SK-N-SH (cell line): ENCODE results near the gene LPP. TPM values are rescaled to one million over a fixed set of nuclear protein-coding genes. Genes with fewer than 3 reads are reported as not detected.

Experiments
- CTCF ChIA-PET: fragments of 300-600, 350-600 bp; formaldehyde crosslinking; extraction: SDS; loops from one replicate; lab custom pipeline; 2021; lab: Yijun Ruan, JAX
- POLR2A ChIA-PET: fragments of 350-600 bp; sonication (Branson Sonifier 250); formaldehyde crosslinking; extraction: SDS; loops from one replicate; lab custom pipeline; 2020; ENCODE audit warnings: antibody characterized with exemption, inconsistent platforms; lab: Yijun Ruan, JAX
- DNase-seq: peaks from one replicate; pipeline ENCODE4 v3.0.0; 2012
- H2AFZ ChIP-seq: fragments of 200-600 bp; sonication (generic); 2 replicates; pipeline ENCODE4 v1.8.1; 2016; ENCODE audit warnings: antibody characterized with exemption, mild to moderate bottlenecking, low read depth
- H3F3A ChIP-seq: fragments of 200-600 bp; sonication (generic); replicated peaks from 2 replicates; pipeline ENCODE3; 2016; ENCODE audit warnings: antibody characterized with exemption, mild to moderate bottlenecking; ENCODE audit not compliant: insufficient read depth
- H3K27ac ChIP-seq, 2 experiments: fragments of 200-500 bp in 1 of 2; fragments of 200-600 bp in 1 of 2; sonication (Bioruptor generic) in 1 of 2; sonication (generic), shearing (Covaris generic) in 1 of 2; 2 replicates each; pipeline versions ENCODE4 v1.5.1 to v1.6.1; 2014 to 2016; ENCODE audit warnings: low read depth in 2 of 2, inconsistent platforms in 1 of 2, low read length in 1 of 2, mild to moderate bottlenecking in 1 of 2, mixed read lengths in 1 of 2
- H3K27me3 ChIP-seq: fragments of 200-600 bp; sonication (generic), shearing (Covaris generic); 2 replicates; pipeline ENCODE4 v1.6.1; 2016; ENCODE audit warnings: mixed run types; ENCODE audit not compliant: insufficient read depth
- H3K36me3 ChIP-seq, 2 experiments: fragments of 200-500 bp in 1 of 2; fragments of 200-600 bp in 1 of 2; sonication (Bioruptor generic) in 1 of 2; sonication (generic) in 1 of 2; replicated peaks in 1 of 2; 2 replicates each; pipeline versions ENCODE3 to v1.5.1; 2014 to 2016; ENCODE audit warnings: low read length in 1 of 2, mild to moderate bottlenecking in 1 of 2; ENCODE audit not compliant: insufficient read depth in 2 of 2, control insufficient read depth in 1 of 2
- H3K4me1 ChIP-seq, 2 experiments: fragments of 200-500 bp in 1 of 2; fragments of 200-600 bp in 1 of 2; sonication (Bioruptor generic) in 1 of 2; sonication (generic), shearing (Covaris generic) in 1 of 2; 2 replicates each; pipeline versions ENCODE4 v1.5.1 to v1.6.1; 2014 to 2016; ENCODE audit warnings: low read depth in 1 of 2, low read length in 1 of 2, mixed run types in 1 of 2; ENCODE audit not compliant: insufficient read depth in 2 of 2, control insufficient read depth in 1 of 2
- H3K4me2 ChIP-seq: fragments of 200-600 bp; sonication (generic), shearing (Covaris generic); 2 replicates; pipeline ENCODE4 v1.6.1; 2017; ENCODE audit warnings: mixed run types
- H3K4me3 ChIP-seq, 2 experiments: fragments of 200-500 bp in 1 of 2; fragments of 200-600 bp in 1 of 2; sonication (Bioruptor generic) in 1 of 2; sonication (generic), shearing (Covaris generic) in 1 of 2; 2 replicates each; pipeline versions ENCODE4 v1.5.1 to v1.8.1; 2014 to 2016; ENCODE audit warnings: low read depth in 2 of 2, inconsistent platforms in 1 of 2, low read length in 1 of 2, mild to moderate bottlenecking in 1 of 2, mixed read lengths in 1 of 2, moderate library complexity in 1 of 2
- H3K79me2 ChIP-seq: fragments of 200-600 bp; sonication (generic); 2 replicates; pipeline ENCODE4 v1.8.1; 2017; ENCODE audit warnings: mild to moderate bottlenecking; ENCODE audit not compliant: insufficient read depth
- H3K9ac ChIP-seq: fragments of 200-600 bp; sonication (generic); 2 replicates; pipeline ENCODE4 v1.6.1; 2017; ENCODE audit warnings: mixed run types
- H3K9me2 ChIP-seq: fragments of 200-600 bp; sonication (generic); 2 replicates; pipeline ENCODE4 v1.6.1; 2017; ENCODE audit warnings: mixed run types
- H3K9me3 ChIP-seq: fragments of 200-600 bp; sonication (generic); 2 replicates; pipeline ENCODE4 v1.6.1; 2017; ENCODE audit warnings: mixed run types, mild to moderate bottlenecking, moderate library complexity
- H4K20me1 ChIP-seq: fragments of 200-600 bp; sonication (generic); 2 replicates; pipeline ENCODE4 v1.6.1; 2017; ENCODE audit warnings: mild to moderate bottlenecking, mixed run types; ENCODE audit not compliant: insufficient read depth
- ELF1 ChIP-seq: IDR thresholded peaks from 2 replicates; pipeline ENCODE4 v1.4.0; 2012
- EP300 ChIP-seq, 2 experiments: IDR thresholded peaks; 2 replicates each; pipeline versions ENCODE4 v1.4.0 to v1.6.1; 2012; ENCODE audit warnings: borderline replicate concordance in 1 of 2, low read depth in 1 of 2, low read length in 1 of 2
- EZH2phosphoT487 ChIP-seq: fragments of 200-600 bp; sonication (generic); IDR thresholded peaks from 2 replicates; pipeline ENCODE4 v1.6.1; 2017; ENCODE audit warnings: low read depth, mixed run types, mild to moderate bottlenecking, antibody characterized with exemption, moderate library complexity, borderline replicate concordance
- FOSL2 ChIP-seq: IDR thresholded peaks from 2 replicates; pipeline ENCODE4 v1.4.0; 2012; ENCODE audit warnings: low read depth, mild to moderate bottlenecking, moderate library complexity, borderline replicate concordance
- FOXM1 ChIP-seq: IDR thresholded peaks from 2 replicates; pipeline ENCODE4 v1.4.0; 2012; ENCODE audit warnings: low read depth, mild to moderate bottlenecking
- GABPA ChIP-seq: IDR thresholded peaks from 2 replicates; pipeline ENCODE4 v1.4.0; 2012; ENCODE audit warnings: low read depth, mild to moderate bottlenecking
- GATA2 ChIP-seq: sonication (generic); formaldehyde crosslinking; IDR thresholded peaks from 2 replicates; pipeline ENCODE4 v1.5.0; 2020; ENCODE audit warnings: mild to moderate bottlenecking, missing genetic modification reagents
- JUND ChIP-seq: IDR thresholded peaks from 2 replicates; pipeline ENCODE4 v1.4.0; 2012
- NFIC ChIP-seq: IDR thresholded peaks from 2 replicates; pipeline ENCODE4 v1.4.0; 2012; ENCODE audit warnings: borderline replicate concordance
- NRF1 ChIP-seq: IDR thresholded peaks from 2 replicates; pipeline ENCODE4 v1.6.1; 2012; ENCODE audit warnings: low read depth, mild to moderate bottlenecking, low read length
- POLR2AphosphoS5 ChIP-seq: IDR thresholded peaks from 2 replicates; pipeline ENCODE4 v1.6.1; 2012; ENCODE audit warnings: low read depth, low read length
- RAD21 ChIP-seq: IDR thresholded peaks from 2 replicates; pipeline ENCODE4 v1.6.1; 2012; ENCODE audit warnings: mild to moderate bottlenecking, low read length
- RCOR1 ChIP-seq: fragments of 150-350 bp; IDR thresholded peaks from 2 replicates; pipeline ENCODE4 v1.6.1; 2017; ENCODE audit warnings: antibody characterized with exemption, low read length
- SIN3A ChIP-seq: IDR thresholded peaks from 2 replicates; pipeline ENCODE4 v1.6.1; 2012; ENCODE audit warnings: low read depth, mild to moderate bottlenecking, low read length, moderate library complexity, borderline replicate concordance
- TAF1 ChIP-seq: IDR thresholded peaks from 2 replicates; pipeline ENCODE4 v1.6.1; 2012; ENCODE audit warnings: low read depth, mild to moderate bottlenecking, low read length, moderate library complexity, borderline replicate concordance
- TEAD4 ChIP-seq: IDR thresholded peaks from 2 replicates; pipeline ENCODE4 v1.4.0; 2012; ENCODE audit warnings: mild to moderate bottlenecking, borderline replicate concordance; ENCODE audit not compliant: insufficient read depth
- YY1 ChIP-seq: IDR thresholded peaks from 2 replicates; pipeline ENCODE4 v1.4.0; 2012; ENCODE audit warnings: low read depth, mild to moderate bottlenecking
- WGBS: methylation state at CpG from one replicate; pipeline ENCODE4 v1.1.6; 2017; ENCODE audit warnings: low lambda C conversion rate; 5-methylcytosine and 5-hydroxymethylcytosine counted together
- polyA plus RNA-seq, 3 experiments: library from polyadenylated mRNA; depleted of rRNA; stranded (reverse); fragments of >200 nt; gene quantifications; 2 replicates each; pipeline ENCODE4 v1.2.3, GENCODE V29; 2012
- TF ChIP-seq, protein P1 (sequence below): fragments of 150-350 bp; IDR thresholded peaks from 2 replicates; pipeline ENCODE4 v1.6.1; 2016; ENCODE audit warnings: mild to moderate bottlenecking, low read depth, low read length
- TF ChIP-seq, protein P2 (sequence below): IDR thresholded peaks from 2 replicates; pipeline ENCODE4 v1.4.0; 2012; ENCODE audit warnings: low read depth
- TF ChIP-seq, protein P3 (sequence below): fragments of 150-350 bp; IDR thresholded peaks from 2 replicates; pipeline ENCODE4 v1.6.1; 2017; ENCODE audit warnings: antibody characterized with exemption, low read length, low read depth, borderline replicate concordance

LPP gene
- polyA plus RNA-seq, 1 of the 3 experiments (the other 2 are of a cell fraction): 6.6 TPM

DNA sequence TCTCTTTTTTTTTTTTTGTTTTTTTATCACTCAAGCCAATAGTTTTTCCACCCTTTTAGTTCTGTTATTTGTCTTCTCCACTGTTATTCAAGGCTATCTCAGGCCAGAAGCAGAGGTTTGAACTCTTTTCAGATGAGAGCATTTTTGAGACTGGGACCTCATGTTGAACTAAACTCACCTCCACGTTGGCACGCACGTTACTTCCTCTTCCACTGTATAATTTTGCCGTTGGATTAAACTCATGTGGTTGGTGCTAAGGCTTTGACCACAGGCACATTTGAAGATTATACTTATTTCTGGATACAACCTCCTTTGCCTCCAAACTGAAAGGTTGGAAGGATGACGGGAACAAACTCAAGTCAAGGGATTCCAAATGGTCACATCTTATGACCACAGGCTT is 516.5 kb downstream of the LPP start:
- Histone ChIP-seq H4K20me1 (no peaks in the 10 kb centered on the region), H3K9ac (no peak overlapping the region), H3K4me1 (peaks cover 0 to 7% of the 10 kb centered on the region in 2 experiments; a peak in 2 of 4 replicates), H3K9me2 (no peaks in the 10 kb centered on the region), H3K27me3 (no peaks in the 10 kb centered on the region), H3F3A (no peaks in the 10 kb centered on the region), H3K36me3 (no peaks in the 10 kb centered on the region), H3K27ac (no peak overlapping the region), H3K4me2 (no peak overlapping the region), H3K79me2 (peaks cover 30% of the 10 kb centered on the region; the same call in 1 of the 2 replicates), H2AFZ (no peak overlapping the region), H3K4me3 (no peak overlapping the region), H3K9me3 (no peaks in the 10 kb centered on the region)
- ChIA-PET CTCF (no interaction called here), POLR2A (no interaction called here)
- 79% methylated on average over 5 of the region's 5 CpGs for WGBS
- no peak for DNase-seq
- TF ChIP-seq RAD21 (no peak), NRF1 (no peak), TAF1 (no peak), TEAD4 (no peak), ELF1 (no peak), FOXM1 (no peak), FOSL2 (no peak), EZH2phosphoT487 (no peak), NFIC (no peak), YY1 (no peak), EP300 (IDR thresholded peaks at IDR 0.05; ENCODE audit: borderline replicate concordance in 1 of 2, low read depth in 1 of 2, low read length in 1 of 2) (no peak), JUND (no peak), RCOR1 (no peak), GATA2 (CRISPR knock-in tag) (no peak), POLR2AphosphoS5 (no peak), SIN3A (no peak), GABPA (no peak)
- TF ChIP-seq, protein P1, sequence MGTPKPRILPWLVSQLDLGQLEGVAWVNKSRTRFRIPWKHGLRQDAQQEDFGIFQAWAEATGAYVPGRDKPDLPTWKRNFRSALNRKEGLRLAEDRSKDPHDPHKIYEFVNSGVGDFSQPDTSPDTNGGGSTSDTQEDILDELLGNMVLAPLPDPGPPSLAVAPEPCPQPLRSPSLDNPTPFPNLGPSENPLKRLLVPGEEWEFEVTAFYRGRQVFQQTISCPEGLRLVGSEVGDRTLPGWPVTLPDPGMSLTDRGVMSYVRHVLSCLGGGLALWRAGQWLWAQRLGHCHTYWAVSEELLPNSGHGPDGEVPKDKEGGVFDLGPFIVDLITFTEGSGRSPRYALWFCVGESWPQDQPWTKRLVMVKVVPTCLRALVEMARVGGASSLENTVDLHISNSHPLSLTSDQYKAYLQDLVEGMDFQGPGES: no peak
- TF ChIP-seq, protein P2, sequence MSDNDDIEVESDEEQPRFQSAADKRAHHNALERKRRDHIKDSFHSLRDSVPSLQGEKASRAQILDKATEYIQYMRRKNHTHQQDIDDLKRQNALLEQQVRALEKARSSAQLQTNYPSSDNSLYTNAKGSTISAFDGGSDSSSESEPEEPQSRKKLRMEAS: no peak
- TF ChIP-seq, protein P3, sequence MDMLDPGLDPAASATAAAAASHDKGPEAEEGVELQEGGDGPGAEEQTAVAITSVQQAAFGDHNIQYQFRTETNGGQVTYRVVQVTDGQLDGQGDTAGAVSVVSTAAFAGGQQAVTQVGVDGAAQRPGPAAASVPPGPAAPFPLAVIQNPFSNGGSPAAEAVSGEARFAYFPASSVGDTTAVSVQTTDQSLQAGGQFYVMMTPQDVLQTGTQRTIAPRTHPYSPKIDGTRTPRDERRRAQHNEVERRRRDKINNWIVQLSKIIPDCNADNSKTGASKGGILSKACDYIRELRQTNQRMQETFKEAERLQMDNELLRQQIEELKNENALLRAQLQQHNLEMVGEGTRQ: no peak
